ENCODE measurements around the gene CDC6. TPM values are rescaled to one million over a fixed set of nuclear protein-coding genes. Genes with fewer than 3 reads are reported as not detected.
A peak's percentile ranks its signal among the peaks of the same experiment; 100 is the strongest.

Gene CDC6
- total and polyA plus RNA-seq, 2 experiments from 2014 or later: 9.8 to 12.4 TPM

- Histone ChIP-seq H3K9me3 (ENCODE audit: low read depth) (no peaks in the 10 kb centered on the region), H3K27me3 (replicated peaks; ENCODE audit: insufficient read depth) (no peaks in the 10 kb centered on the region), H3K4me3 (no peak overlapping the region), H3K4me1 (ENCODE audit: insufficient read depth) (peaks cover 78% of the 10 kb centered on the region), H3K9ac (no peak overlapping the region), H4K20me1 (ENCODE audit: insufficient read depth) (no peaks in the 10 kb centered on the region; the same call in 1 of the 2 replicates), H3K79me2 (ENCODE audit: insufficient read depth) (peaks cover 100% of the 10 kb centered on the region), H3F3A (ENCODE audit: insufficient read depth) (peaks cover 14% of the 10 kb centered on the region), H3K9me2 (ENCODE audit: insufficient read depth) (no peaks in the 10 kb centered on the region), H3K36me3 (ENCODE audit: low read depth) (0 out of 2 replicates have a peak, but pooled peaks cover 4% of the 10 kb centered on the region), H3K4me2 (ENCODE audit: unreplicated experiment) (no peak overlapping the region), H2AFZ (no peak overlapping the region), H3K27ac (no peak overlapping the region)
- TF ChIP-seq EZH2phosphoT487 (IDR thresholded peaks at IDR 0.05; ENCODE audit: insufficient read depth, low read depth) (no peak), EZH2 (IDR thresholded peaks at IDR 0.05; ENCODE audit: insufficient read depth, poor library complexity, severe bottlenecking) (no peak)
- 76 to 87% methylated on average over 1 of the region's 1 CpG for WGBS, 2 experiments (ENCODE audit: low coverage in 1 of 2, low lambda C conversion rate in 2 of 2, missing lambda C conversion rate in 2 of 2)
- no peak for DNase-seq
- in situ Hi-C loops (cut with MboI): no loop called here
Measured at GRCh38 chr17:40326832-40327199, 39.1 kb downstream of the CDC6 start.

- in situ Hi-C loops (cut with MboI): no loop called here
- Histone ChIP-seq H3K36me3 (ENCODE audit: low read depth) (0 out of 2 replicates have a peak, but pooled peaks cover 4% of the 10 kb centered on the region), H3K9me2 (ENCODE audit: insufficient read depth) (no peaks in the 10 kb centered on the region), H2AFZ (no peak overlapping the region), H4K20me1 (ENCODE audit: insufficient read depth) (no peaks in the 10 kb centered on the region; the same call in 1 of the 2 replicates), H3F3A (ENCODE audit: insufficient read depth) (peaks cover 14% of the 10 kb centered on the region), H3K4me3 (no peak overlapping the region), H3K9me3 (ENCODE audit: low read depth) (no peaks in the 10 kb centered on the region), H3K4me2 (ENCODE audit: unreplicated experiment) (peak overlapping the region; percentile 64), H3K4me1 (ENCODE audit: insufficient read depth) (peaks cover 78% of the 10 kb centered on the region), H3K27ac (no peak overlapping the region), H3K9ac (0 out of 2 replicates have a peak overlapping the region, but pooled peaks have one; percentile 37), H3K79me2 (ENCODE audit: insufficient read depth) (peaks cover 100% of the 10 kb centered on the region), H3K27me3 (replicated peaks; ENCODE audit: insufficient read depth) (no peaks in the 10 kb centered on the region)
- no peak for TF ChIP-seq EZH2 (IDR thresholded peaks at IDR 0.05; ENCODE audit: insufficient read depth, poor library complexity, severe bottlenecking)
- TF ChIP-seq EZH2phosphoT487 (IDR thresholded peaks at IDR 0.05; ENCODE audit: insufficient read depth, low read depth): no peak
- DNase-seq: no peak
- 73 to 74% methylated on average over 4 of the region's 4 CpGs for WGBS, 2 experiments (ENCODE audit: low coverage in 1 of 2, low lambda C conversion rate in 2 of 2, missing lambda C conversion rate in 2 of 2)
Measured at GRCh38 chr17:40327244-40327729, 39.6 kb downstream of the CDC6 start.

DNA sequence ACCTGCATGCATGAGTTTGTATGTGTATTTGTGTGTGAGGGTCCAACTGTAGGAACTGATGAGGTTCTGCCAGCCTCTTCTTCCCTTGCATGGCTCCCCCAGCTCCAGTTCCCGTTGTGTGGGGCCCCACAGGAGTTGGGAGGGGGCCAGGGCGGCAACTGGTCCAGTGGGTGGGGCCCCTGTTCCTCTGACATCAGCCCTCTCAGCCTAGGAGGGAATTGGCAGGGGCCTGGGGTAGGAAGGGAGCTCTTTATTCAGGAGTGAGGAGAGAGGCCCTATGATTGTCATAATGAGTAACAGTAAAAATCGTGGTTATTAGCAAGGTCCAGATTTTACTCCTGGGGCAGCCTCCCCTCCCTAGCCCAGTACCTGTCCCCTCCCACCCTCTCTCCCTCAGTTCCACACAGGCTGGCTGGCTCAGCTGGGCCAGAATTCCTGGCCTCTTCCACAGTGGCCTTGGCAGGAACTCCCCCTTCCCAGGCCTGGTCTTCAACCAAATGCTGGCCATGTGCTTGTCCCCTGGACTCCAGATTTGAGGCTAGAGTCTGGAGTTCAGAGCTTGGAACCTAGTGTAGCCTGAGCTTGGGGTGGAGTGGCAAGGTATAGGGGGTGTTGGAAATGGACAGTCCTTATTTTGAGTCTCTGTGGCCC, 40.2 kb downstream of the CDC6 start:
- Histone ChIP-seq H3K79me2 (ENCODE audit: insufficient read depth) (peaks cover 100% of the 10 kb centered on the region), H4K20me1 (ENCODE audit: insufficient read depth) (no peaks in the 10 kb centered on the region; the same call in 1 of the 2 replicates), H3K27ac (peak overlapping the region; percentile 59), H3K36me3 (ENCODE audit: low read depth) (0 out of 2 replicates have a peak, but pooled peaks cover 4% of the 10 kb centered on the region), H3K4me2 (ENCODE audit: unreplicated experiment) (peak overlapping the region; percentile 64), H3K27me3 (replicated peaks; ENCODE audit: insufficient read depth) (no peaks in the 10 kb centered on the region), H3F3A (ENCODE audit: insufficient read depth) (peaks cover 14% of the 10 kb centered on the region), H3K4me3 (no peak overlapping the region), H3K9me3 (ENCODE audit: low read depth) (no peaks in the 10 kb centered on the region), H3K9me2 (ENCODE audit: insufficient read depth) (no peaks in the 10 kb centered on the region), H2AFZ (no peak overlapping the region), H3K9ac (peak overlapping the region; percentile 37), H3K4me1 (ENCODE audit: insufficient read depth) (peaks cover 78% of the 10 kb centered on the region)
- in situ Hi-C loops (cut with MboI): no loop called here
- TF ChIP-seq EZH2phosphoT487 (IDR thresholded peaks at IDR 0.05; ENCODE audit: insufficient read depth, low read depth) (no peak), EZH2 (IDR thresholded peaks at IDR 0.05; ENCODE audit: insufficient read depth, poor library complexity, severe bottlenecking) (no peak)
- DNase-seq: peak; percentile 66
- 3 to 8% methylated on average over 2 to 3 of the region's 3 CpGs for WGBS, 2 experiments (ENCODE audit: low coverage in 1 of 2, low lambda C conversion rate in 2 of 2, missing lambda C conversion rate in 2 of 2)

GRCh38 chr17:40328386-40328766, 40.7 kb downstream of the CDC6 start:
- Histone ChIP-seq H3K9me2 (ENCODE audit: insufficient read depth) (no peaks in the 10 kb centered on the region), H3K27ac (peak overlapping the region; percentile 59)
- in situ Hi-C loops (cut with MboI): no loop called here

More at GRCh38 chr17:40328386-40328766, 40.7 kb downstream of the CDC6 start:
- H3K36me3 ChIP-seq (ENCODE audit: low read depth): 0 out of 2 replicates have a peak, but pooled peaks cover 4% of the 10 kb centered on the region
- no peaks in the 10 kb centered on the region for H3K9me3 ChIP-seq (ENCODE audit: low read depth)
- peak overlapping the region; percentile 37 for H3K9ac ChIP-seq
- peaks cover 100% of the 10 kb centered on the region for H3K79me2 ChIP-seq (ENCODE audit: insufficient read depth)
- H3K4me1 ChIP-seq (ENCODE audit: insufficient read depth): peaks cover 76% of the 10 kb centered on the region
- no peak for DNase-seq
- 86% methylated on average over 2 of the region's 2 CpGs for WGBS, 2 experiments (ENCODE audit: low coverage in 1 of 2, low lambda C conversion rate in 2 of 2, missing lambda C conversion rate in 2 of 2)
- H3K4me2 ChIP-seq (ENCODE audit: unreplicated experiment): peak overlapping the region; percentile 64
- peaks cover 14% of the 10 kb centered on the region for H3F3A ChIP-seq (ENCODE audit: insufficient read depth)
- no peaks in the 10 kb centered on the region; the same call in 1 of the 2 replicates for H4K20me1 ChIP-seq (ENCODE audit: insufficient read depth)
- no peak overlapping the region for H2AFZ ChIP-seq
- TF ChIP-seq EZH2phosphoT487 (IDR thresholded peaks at IDR 0.05; ENCODE audit: insufficient read depth, low read depth): no peak
- no peak for TF ChIP-seq EZH2 (IDR thresholded peaks at IDR 0.05; ENCODE audit: insufficient read depth, poor library complexity, severe bottlenecking)
- H3K27me3 ChIP-seq (replicated peaks; ENCODE audit: insufficient read depth): no peaks in the 10 kb centered on the region
- H3K4me3 ChIP-seq: no peak overlapping the region

Measured in GM23248 (cell line).